GM23338 (cell line): Measurements from ENCODE around the gene CDH4. TPM values are rescaled to one million over a fixed set of nuclear protein-coding genes. Genes with fewer than 3 reads are reported as not detected.

Experiments used
- ATAC-seq: fragments of 200-7000 bp; cut with Tn5 transposase; 3 replicates; pipeline ENCODE4 v1.9.1; 2020
- DNase-seq: peaks from one replicate; pipeline ENCODE4 v3.0.0-alpha.2; 2015; ENCODE audit warnings: low spot score
- H2AFZ ChIP-seq: fragments of 200-600 bp; sonication (generic); 2 replicates; pipeline ENCODE4 v1.8.0; 2016; ENCODE audit warnings: antibody characterized with exemption, mild to moderate bottlenecking, moderate library complexity
- H3F3A ChIP-seq: fragments of 200-600 bp; sonication (generic); replicated peaks from 2 replicates; pipeline ENCODE4 v1.8.0; 2017; ENCODE audit warnings: antibody characterized with exemption, mixed run types, low read depth
- H3K27ac ChIP-seq: fragments of 200-600 bp; sonication (generic); 2 replicates; pipeline ENCODE4 v1.6.1; 2016; ENCODE audit warnings: low read depth
- H3K27me3 ChIP-seq: fragments of 200-600 bp; sonication (generic); 2 replicates; pipeline ENCODE4 v1.8.0; 2016; ENCODE audit warnings: mild to moderate bottlenecking, mixed run types, moderate library complexity; ENCODE audit not compliant: insufficient read depth
- H3K36me3 ChIP-seq: fragments of 200-600 bp; sonication (generic); 2 replicates; pipeline ENCODE4 v1.8.0; 2016; ENCODE audit warnings: mild to moderate bottlenecking; ENCODE audit not compliant: insufficient read depth
- H3K4me1 ChIP-seq: fragments of 200-600 bp; sonication (generic); 2 replicates; pipeline ENCODE4 v1.8.0; 2016; ENCODE audit warnings: mild to moderate bottlenecking, moderate library complexity; ENCODE audit not compliant: insufficient read depth
- H3K4me2 ChIP-seq: fragments of 200-600 bp; sonication (generic); 2 replicates; pipeline ENCODE4 v1.7.1; 2017; ENCODE audit warnings: mixed run types
- H3K4me3 ChIP-seq: fragments of 200-600 bp; sonication (generic); 2 replicates; pipeline ENCODE4 v1.6.1; 2016; ENCODE audit warnings: mixed run types
- H3K79me2 ChIP-seq: fragments of 200-600 bp; sonication (generic); replicated peaks from 2 replicates; pipeline ENCODE4 v1.8.0; 2017; ENCODE audit warnings: mild to moderate bottlenecking; ENCODE audit not compliant: insufficient read depth
- H3K9me2 ChIP-seq: fragments of 200-600 bp; sonication (generic); 2 replicates; pipeline ENCODE4 v1.8.0; 2017; ENCODE audit not compliant: insufficient read depth
- H4K20me1 ChIP-seq: fragments of 200-600 bp; sonication (generic); replicated peaks from 2 replicates; pipeline ENCODE4 v1.8.0; 2017; ENCODE audit warnings: mild to moderate bottlenecking; ENCODE audit not compliant: insufficient read depth
- H3K27ac Mint-ChIP-seq: 2 replicates; pipeline ENCODE4 v1.8.0; 2020; ENCODE audit warnings: inconsistent platforms, mild to moderate bottlenecking, moderate library complexity, mixed read lengths
- H3K27me3 Mint-ChIP-seq: 3 replicates; pipeline ENCODE4 v1.8.0; 2022; ENCODE audit warnings: low read depth, mild to moderate bottlenecking, moderate library complexity, mixed read lengths, inconsistent platforms; ENCODE audit not compliant: insufficient read depth, poor library complexity
- H3K36me3 Mint-ChIP-seq: 3 replicates; pipeline ENCODE4 v1.8.0; 2021; ENCODE audit warnings: low read depth, mild to moderate bottlenecking, inconsistent platforms, moderate library complexity, mixed read lengths
- H3K4me1 Mint-ChIP-seq: 3 replicates; pipeline ENCODE4 v1.8.0; 2020; ENCODE audit warnings: mild to moderate bottlenecking, inconsistent platforms, mixed read lengths
- H3K4me3 Mint-ChIP-seq: 3 replicates; pipeline ENCODE4 v1.8.0; 2021; ENCODE audit warnings: moderate library complexity, mild to moderate bottlenecking, inconsistent platforms, mixed read lengths
- H3K9me3 Mint-ChIP-seq: 3 replicates; pipeline ENCODE4 v1.8.0; 2020; ENCODE audit warnings: moderate library complexity, mild to moderate bottlenecking, inconsistent platforms, mixed read lengths
- CREB1 ChIP-seq: fragments of 250-450 bp; sonication (Bioruptor Pico); IDR thresholded peaks from 2 replicates; pipeline ENCODE4 v1.5.0; 2020; ENCODE audit warnings: low read depth, mild to moderate bottlenecking, moderate library complexity
- EZH2 ChIP-seq: fragments of 200-600 bp; sonication (generic); IDR thresholded peaks from one replicate; pipeline ENCODE4 v1.8.0; 2017; ENCODE audit warnings: antibody characterized with exemption, mild to moderate bottlenecking, low read depth; ENCODE audit not compliant: unreplicated experiment
- EZH2phosphoT487 ChIP-seq: fragments of 200-600 bp; sonication (generic); IDR thresholded peaks from one replicate; pipeline ENCODE4 v1.8.1; 2018; ENCODE audit warnings: antibody characterized with exemption; ENCODE audit not compliant: unreplicated experiment
- JUNB ChIP-seq: IDR thresholded peaks from one replicate; pipeline ENCODE4 v1.6.1; 2016; ENCODE audit warnings: antibody characterized with exemption; ENCODE audit not compliant: unreplicated experiment
- NANOG ChIP-seq: IDR thresholded peaks from 2 replicates; pipeline ENCODE4 v1.6.1; 2016; ENCODE audit warnings: antibody characterized with exemption, borderline replicate concordance
- POLR2AphosphoS5 ChIP-seq: IDR thresholded peaks from 2 replicates; pipeline ENCODE4 v1.6.1; 2016; ENCODE audit warnings: antibody characterized with exemption, low read depth
- STAT1 ChIP-seq: IDR thresholded peaks from one replicate; pipeline ENCODE4 v1.6.1; 2016; ENCODE audit warnings: antibody characterized with exemption; ENCODE audit not compliant: unreplicated experiment
- ZNF114 ChIP-seq: fragments of 250-450 bp; sonication (Bioruptor Pico); IDR thresholded peaks from 2 replicates; pipeline ENCODE4 v1.5.0; 2020; ENCODE audit warnings: mild to moderate bottlenecking, moderate library complexity
- ZNF331 ChIP-seq: fragments of 250-450 bp; sonication (Bioruptor Pico); IDR thresholded peaks from 2 replicates; pipeline ENCODE4 v1.5.0; 2020; ENCODE audit warnings: low read depth, mild to moderate bottlenecking, moderate library complexity
- polyA plus RNA-seq: library from polyadenylated mRNA; unstranded; fragments of >200 nt; fragmentation: Nextera tagmentation; extraction: Ambion mirVana; gene quantifications from 2 replicates; pipeline ENCODE4 v1.2.1, GENCODE V29; 2016
- total RNA-seq: library from RNA; depleted of rRNA; stranded (reverse); fragments of >200 nt; shearing (Covaris generic); gene quantifications from 2 replicates; pipeline ENCODE4 v1.2.3, GENCODE V29; 2014
- TF ChIP-seq, protein P1 (sequence below): IDR thresholded peaks from 2 replicates; pipeline ENCODE4 v1.6.1; 2016; ENCODE audit warnings: antibody characterized with exemption
- TF ChIP-seq, protein P2 (sequence below): fragments of 250-450 bp; sonication (Bioruptor Pico); IDR thresholded peaks from 2 replicates; pipeline ENCODE4 v1.5.0; 2020; ENCODE audit warnings: mild to moderate bottlenecking, moderate library complexity
- TF ChIP-seq, protein P3 (sequence below): IDR thresholded peaks from one replicate; pipeline ENCODE4 v1.6.1; 2018; ENCODE audit warnings: antibody characterized with exemption; ENCODE audit not compliant: unreplicated experiment

CDH4 gene
- total and polyA plus RNA-seq, 2 experiments from 2014 or later: 1.2 to 4.2 TPM

DNA sequence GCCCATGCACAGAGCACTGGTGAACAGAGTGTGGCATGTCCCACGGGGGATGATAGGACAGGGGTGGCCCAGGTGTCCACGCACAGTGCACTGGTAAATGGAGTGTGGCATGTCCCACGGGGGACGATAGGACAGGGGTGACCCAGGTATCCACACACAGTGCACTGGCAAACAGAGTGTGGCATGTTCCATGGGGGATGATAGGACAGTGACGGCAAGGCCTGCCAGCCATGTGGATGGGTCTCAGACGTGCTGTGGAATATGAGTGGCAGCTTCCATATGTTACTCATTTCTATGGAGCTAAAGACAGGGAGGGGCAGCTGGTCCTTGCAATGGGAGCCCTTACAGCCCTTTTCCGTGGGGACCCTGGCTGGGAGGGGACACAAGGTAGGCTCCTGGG, 168.7 kb downstream of the CDH4 start (continued):
- TF ChIP-seq JUNB: no peak
- TF ChIP-seq POLR2AphosphoS5: no peak
- TF ChIP-seq, protein P1, sequence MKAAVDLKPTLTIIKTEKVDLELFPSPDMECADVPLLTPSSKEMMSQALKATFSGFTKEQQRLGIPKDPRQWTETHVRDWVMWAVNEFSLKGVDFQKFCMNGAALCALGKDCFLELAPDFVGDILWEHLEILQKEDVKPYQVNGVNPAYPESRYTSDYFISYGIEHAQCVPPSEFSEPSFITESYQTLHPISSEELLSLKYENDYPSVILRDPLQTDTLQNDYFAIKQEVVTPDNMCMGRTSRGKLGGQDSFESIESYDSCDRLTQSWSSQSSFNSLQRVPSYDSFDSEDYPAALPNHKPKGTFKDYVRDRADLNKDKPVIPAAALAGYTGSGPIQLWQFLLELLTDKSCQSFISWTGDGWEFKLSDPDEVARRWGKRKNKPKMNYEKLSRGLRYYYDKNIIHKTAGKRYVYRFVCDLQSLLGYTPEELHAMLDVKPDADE: no peak
- TF ChIP-seq ZNF114: no peak

DNA sequence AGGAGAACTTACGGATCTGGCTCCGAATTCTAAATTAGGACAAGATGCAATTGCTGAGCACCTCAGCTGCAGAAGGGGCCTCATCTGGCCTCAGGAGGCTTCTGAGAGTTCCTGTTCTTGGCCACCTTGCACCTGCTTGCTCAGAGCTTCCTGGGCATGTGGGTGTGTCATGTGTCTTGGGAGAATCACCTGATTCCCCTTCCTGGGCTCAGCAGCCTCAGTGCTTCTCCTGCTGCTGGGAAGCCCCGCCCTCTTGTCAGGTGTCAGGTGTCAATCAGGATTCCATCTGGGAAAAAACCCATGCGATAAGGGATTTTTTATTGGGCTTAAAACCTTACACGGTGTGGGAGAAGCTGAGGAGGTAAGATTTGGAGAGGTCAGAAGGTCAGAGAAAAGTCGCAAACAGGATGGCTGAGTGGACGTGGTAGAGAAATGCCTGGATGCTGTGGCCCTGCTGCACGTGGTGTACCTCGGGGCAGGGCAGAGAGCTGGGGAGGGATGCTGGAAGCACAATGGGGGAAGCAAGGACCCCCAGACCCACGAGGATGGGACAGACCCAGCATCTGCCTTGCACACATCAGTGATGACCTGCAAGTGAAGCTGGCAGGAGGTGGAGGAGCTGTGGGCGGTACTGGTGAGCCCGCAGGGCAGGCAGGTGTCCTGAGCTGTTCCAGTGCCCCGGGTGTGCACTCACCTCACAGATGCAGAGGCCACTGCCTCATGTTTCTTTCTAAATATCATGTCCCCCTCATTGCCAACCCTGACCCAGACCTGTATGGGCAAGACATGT, 170.8 kb downstream of the CDH4 start:
- H3K9me2 ChIP-seq: no peaks in the 10 kb centered on the region
- ATAC-seq: peak; percentile 77
- DNase-seq: peak; percentile 56
- TF ChIP-seq, protein P2, sequence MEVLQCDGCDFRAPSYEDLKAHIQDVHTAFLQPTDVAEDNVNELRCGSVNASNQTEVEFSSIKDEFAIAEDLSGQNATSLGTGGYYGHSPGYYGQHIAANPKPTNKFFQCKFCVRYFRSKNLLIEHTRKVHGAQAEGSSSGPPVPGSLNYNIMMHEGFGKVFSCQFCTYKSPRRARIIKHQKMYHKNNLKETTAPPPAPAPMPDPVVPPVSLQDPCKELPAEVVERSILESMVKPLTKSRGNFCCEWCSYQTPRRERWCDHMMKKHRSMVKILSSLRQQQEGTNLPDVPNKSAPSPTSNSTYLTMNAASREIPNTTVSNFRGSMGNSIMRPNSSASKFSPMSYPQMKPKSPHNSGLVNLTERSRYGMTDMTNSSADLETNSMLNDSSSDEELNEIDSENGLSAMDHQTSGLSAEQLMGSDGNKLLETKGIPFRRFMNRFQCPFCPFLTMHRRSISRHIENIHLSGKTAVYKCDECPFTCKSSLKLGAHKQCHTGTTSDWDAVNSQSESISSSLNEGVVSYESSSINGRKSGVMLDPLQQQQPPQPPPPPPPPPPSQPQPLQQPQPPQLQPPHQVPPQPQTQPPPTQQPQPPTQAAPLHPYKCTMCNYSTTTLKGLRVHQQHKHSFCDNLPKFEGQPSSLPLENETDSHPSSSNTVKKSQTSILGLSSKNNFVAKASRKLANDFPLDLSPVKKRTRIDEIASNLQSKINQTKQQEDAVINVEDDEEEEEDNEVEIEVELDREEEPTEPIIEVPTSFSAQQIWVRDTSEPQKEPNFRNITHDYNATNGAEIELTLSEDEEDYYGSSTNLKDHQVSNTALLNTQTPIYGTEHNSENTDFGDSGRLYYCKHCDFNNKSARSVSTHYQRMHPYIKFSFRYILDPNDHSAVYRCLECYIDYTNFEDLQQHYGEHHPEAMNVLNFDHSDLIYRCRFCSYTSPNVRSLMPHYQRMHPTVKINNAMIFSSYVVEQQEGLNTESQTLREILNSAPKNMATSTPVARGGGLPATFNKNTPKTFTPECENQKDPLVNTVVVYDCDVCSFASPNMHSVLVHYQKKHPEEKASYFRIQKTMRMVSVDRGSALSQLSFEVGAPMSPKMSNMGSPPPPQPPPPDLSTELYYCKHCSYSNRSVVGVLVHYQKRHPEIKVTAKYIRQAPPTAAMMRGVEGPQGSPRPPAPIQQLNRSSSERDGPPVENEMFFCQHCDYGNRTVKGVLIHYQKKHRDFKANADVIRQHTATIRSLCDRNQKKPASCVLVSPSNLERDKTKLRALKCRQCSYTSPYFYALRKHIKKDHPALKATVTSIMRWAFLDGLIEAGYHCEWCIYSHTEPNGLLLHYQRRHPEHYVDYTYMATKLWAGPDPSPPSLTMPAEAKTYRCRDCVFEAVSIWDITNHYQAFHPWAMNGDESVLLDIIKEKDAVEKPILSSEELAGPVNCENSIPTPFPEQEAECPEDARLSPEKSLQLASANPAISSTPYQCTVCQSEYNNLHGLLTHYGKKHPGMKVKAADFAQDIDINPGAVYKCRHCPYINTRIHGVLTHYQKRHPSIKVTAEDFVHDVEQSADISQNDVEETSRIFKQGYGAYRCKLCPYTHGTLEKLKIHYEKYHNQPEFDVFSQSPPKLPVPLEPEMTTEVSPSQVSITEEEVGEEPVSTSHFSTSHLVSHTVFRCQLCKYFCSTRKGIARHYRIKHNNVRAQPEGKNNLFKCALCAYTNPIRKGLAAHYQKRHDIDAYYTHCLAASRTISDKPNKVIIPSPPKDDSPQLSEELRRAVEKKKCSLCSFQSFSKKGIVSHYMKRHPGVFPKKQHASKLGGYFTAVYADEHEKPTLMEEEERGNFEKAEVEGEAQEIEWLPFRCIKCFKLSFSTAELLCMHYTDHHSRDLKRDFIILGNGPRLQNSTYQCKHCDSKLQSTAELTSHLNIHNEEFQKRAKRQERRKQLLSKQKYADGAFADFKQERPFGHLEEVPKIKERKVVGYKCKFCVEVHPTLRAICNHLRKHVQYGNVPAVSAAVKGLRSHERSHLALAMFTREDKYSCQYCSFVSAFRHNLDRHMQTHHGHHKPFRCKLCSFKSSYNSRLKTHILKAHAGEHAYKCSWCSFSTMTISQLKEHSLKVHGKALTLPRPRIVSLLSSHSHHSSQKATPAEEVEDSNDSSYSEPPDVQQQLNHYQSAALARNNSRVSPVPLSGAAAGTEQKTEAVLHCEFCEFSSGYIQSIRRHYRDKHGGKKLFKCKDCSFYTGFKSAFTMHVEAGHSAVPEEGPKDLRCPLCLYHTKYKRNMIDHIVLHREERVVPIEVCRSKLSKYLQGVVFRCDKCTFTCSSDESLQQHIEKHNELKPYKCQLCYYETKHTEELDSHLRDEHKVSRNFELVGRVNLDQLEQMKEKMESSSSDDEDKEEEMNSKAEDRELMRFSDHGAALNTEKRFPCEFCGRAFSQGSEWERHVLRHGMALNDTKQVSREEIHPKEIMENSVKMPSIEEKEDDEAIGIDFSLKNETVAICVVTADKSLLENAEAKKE (CRISPR knock-in tag): no peak
- TF ChIP-seq JUNB: no peak
- no peak for TF ChIP-seq POLR2AphosphoS5
- TF ChIP-seq ZNF331 (CRISPR knock-in tag): no peak
- TF ChIP-seq ZNF114: no peak
- no peak for TF ChIP-seq EZH2phosphoT487
- no peak for TF ChIP-seq EZH2
- no peak for TF ChIP-seq NANOG
- TF ChIP-seq, protein P3, sequence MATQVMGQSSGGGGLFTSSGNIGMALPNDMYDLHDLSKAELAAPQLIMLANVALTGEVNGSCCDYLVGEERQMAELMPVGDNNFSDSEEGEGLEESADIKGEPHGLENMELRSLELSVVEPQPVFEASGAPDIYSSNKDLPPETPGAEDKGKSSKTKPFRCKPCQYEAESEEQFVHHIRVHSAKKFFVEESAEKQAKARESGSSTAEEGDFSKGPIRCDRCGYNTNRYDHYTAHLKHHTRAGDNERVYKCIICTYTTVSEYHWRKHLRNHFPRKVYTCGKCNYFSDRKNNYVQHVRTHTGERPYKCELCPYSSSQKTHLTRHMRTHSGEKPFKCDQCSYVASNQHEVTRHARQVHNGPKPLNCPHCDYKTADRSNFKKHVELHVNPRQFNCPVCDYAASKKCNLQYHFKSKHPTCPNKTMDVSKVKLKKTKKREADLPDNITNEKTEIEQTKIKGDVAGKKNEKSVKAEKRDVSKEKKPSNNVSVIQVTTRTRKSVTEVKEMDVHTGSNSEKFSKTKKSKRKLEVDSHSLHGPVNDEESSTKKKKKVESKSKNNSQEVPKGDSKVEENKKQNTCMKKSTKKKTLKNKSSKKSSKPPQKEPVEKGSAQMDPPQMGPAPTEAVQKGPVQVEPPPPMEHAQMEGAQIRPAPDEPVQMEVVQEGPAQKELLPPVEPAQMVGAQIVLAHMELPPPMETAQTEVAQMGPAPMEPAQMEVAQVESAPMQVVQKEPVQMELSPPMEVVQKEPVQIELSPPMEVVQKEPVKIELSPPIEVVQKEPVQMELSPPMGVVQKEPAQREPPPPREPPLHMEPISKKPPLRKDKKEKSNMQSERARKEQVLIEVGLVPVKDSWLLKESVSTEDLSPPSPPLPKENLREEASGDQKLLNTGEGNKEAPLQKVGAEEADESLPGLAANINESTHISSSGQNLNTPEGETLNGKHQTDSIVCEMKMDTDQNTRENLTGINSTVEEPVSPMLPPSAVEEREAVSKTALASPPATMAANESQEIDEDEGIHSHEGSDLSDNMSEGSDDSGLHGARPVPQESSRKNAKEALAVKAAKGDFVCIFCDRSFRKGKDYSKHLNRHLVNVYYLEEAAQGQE: no peak
- TF ChIP-seq, protein P1: no peak
- TF ChIP-seq STAT1: no peak
- no peak for TF ChIP-seq CREB1 (CRISPR knock-in tag)

More for the DNA sequence above, 170.8 kb downstream of the CDH4 start:
- Mint-ChIP-seq H3K4me1 (peaks cover 4% of the 10 kb centered on the region; the same call in 2 of the 3 replicates), H3K4me3 (no peak overlapping the region), H3K27me3 (peaks cover 14% of the 10 kb centered on the region), H3K36me3 (no peaks in the 10 kb centered on the region; the same call in 2 of the 3 replicates), H3K27ac (no peak overlapping the region), H3K9me3 (no peaks in the 10 kb centered on the region)
- Histone ChIP-seq H3K36me3 (no peaks in the 10 kb centered on the region), H3K4me2 (no peak overlapping the region), H2AFZ (no peak overlapping the region), H3K27ac (no peak overlapping the region), H3K27me3 (no peaks in the 10 kb centered on the region), H3F3A (0 out of 2 replicates have a peak, but pooled peaks cover 3% of the 10 kb centered on the region), H4K20me1 (no peaks in the 10 kb centered on the region), H3K79me2 (no peaks in the 10 kb centered on the region), H3K4me1 (peaks cover 10% of the 10 kb centered on the region), H3K4me3 (no peak overlapping the region)
